ENCODE data around the gene ZNF223. TPM values are rescaled to one million over a fixed set of nuclear protein-coding genes. Genes with fewer than 3 reads are reported as not detected.

ZNF223 gene
- total and polyA plus RNA-seq, 9 of the 15 experiments (the other 6 are each of a cell fraction or from before 2014, with no cell fraction given), result 0.21 to 1.8 (median 0.71) TPM

- H3K27me3 ChIP-seq (ENCODE audit: control insufficient read depth in 2 of 2, insufficient read depth in 2 of 2, low read length in 2 of 2), result no peaks in the 10 kb centered on the region
- intact Hi-C loops (cut with micrococcal nuclease) (loop anchor here (1.0 to 10.0 kb wide), 2 partner anchors 20 to 109 kb away; partner anchors contain the start of genes ZNF224 and ZNF230), in situ Hi-C loops (cut with MboI) (no loop called here)
- ChIA-PET CTCF (ENCODE audit: low intra/inter-chr PET ratio) (no interaction called here), POLR2A (interaction anchor here (0.5 to 1.3 kb wide), 6 partner anchors 12 to 1893 kb away, joined by 3 to 5 read pairs (median 4); partner anchors contain the start of genes ZNF224 and ZNF235)
- peak in 3 of 4 experiments; percentile 13 to 22 (median 17) for DNase-seq (ENCODE audit: extremely low read depth in 1 of 4, low spot score in 3 of 4)
- BruUV-seq (replicated peaks), result TSS peak; percentile 79
- 1% methylated on average over 17 of the region's 18 CpGs for WGBS (ENCODE audit: insufficient coverage, low coverage, missing lambda C conversion rate)
- peak overlapping the region; percentile 87 for H3K4me2 ChIP-seq (ENCODE audit: insufficient read depth, low read length)
- H4K20me1 ChIP-seq (replicated peaks; ENCODE audit: control insufficient read depth, insufficient read depth, low read length), result no peaks in the 10 kb centered on the region
- H2AFZ ChIP-seq (ENCODE audit: low read depth, low read length), result peak overlapping the region; percentile 92
- peak overlapping the region; percentile 72; the same call in 2 of the 3 replicates for H3K27ac ChIP-seq (ENCODE audit: extremely low read depth, low read depth, low read length)
- H3K79me2 ChIP-seq (ENCODE audit: control insufficient read depth, insufficient read depth, low read length), result 0 out of 3 replicates have a peak, but pooled peaks cover 2% of the 10 kb centered on the region
- H3K4me3 ChIP-seq, result peak overlapping the region; percentile 91
- no peaks in the 10 kb centered on the region; the same call in none of the 2 replicates for H3K9me3 ChIP-seq (replicated peaks; ENCODE audit: control insufficient read depth, insufficient read depth, low read depth, low read length)
- no peak for FAIRE-seq
- peak overlapping the region; percentile 91 to 95 for H3K9ac ChIP-seq (ENCODE audit: insufficient read depth in 1 of 2, low read depth in 2 of 2, low read length in 2 of 2)
- peak; percentile 47 for ATAC-seq
- H3K9me1 ChIP-seq (ENCODE audit: control insufficient read depth, insufficient read depth, low read length), result no peaks in the 10 kb centered on the region
- H3K36me3 ChIP-seq (ENCODE audit: control insufficient read depth, insufficient read depth, low read length), result no peaks in the 10 kb centered on the region; the same call in 2 of the 3 replicates
- no peaks in the 10 kb centered on the region; a peak in 2 of 5 replicates for H3K4me1 ChIP-seq (replicated peaks in 1 of 2; ENCODE audit: control insufficient read depth in 2 of 2, insufficient read depth in 2 of 2, low read length in 2 of 2)
- TF ChIP-seq SETDB1 (IDR thresholded peaks at IDR 0.05; ENCODE audit: low read length) (no peak), SMC3 (conservative IDR thresholded peaks at IDR 0.05; ENCODE audit: insufficient read depth, low read depth, low read length) (no peak), ZZZ3 (IDR thresholded peaks at IDR 0.05) (no peak), CTCF (IDR thresholded peaks at IDR 0.05 in 2 of 3, conservative IDR thresholded peaks at IDR 0.05 in 1 of 3; ENCODE audit: insufficient read depth in 2 of 3, low read depth in 1 of 3, low read length in 3 of 3) (no peak), U2AF2 (optimal IDR thresholded peaks at IDR 0.05; ENCODE audit: low read depth, low read length) (no peak), SAP30 (IDR thresholded peaks at IDR 0.05; ENCODE audit: borderline replicate concordance, insufficient read depth, low read depth, low read length, poor library complexity, severe bottlenecking) (peak; percentile 52), CSDE1 (IDR thresholded peaks at IDR 0.05) (no peak), HNRNPH1 (optimal IDR thresholded peaks at IDR 0.05; ENCODE audit: low read depth, low read length) (no peak), TAF1 (IDR thresholded peaks at IDR 0.05; ENCODE audit: control insufficient read depth, extremely low read depth, insufficient read depth, low read length, severe bottlenecking) (no peak), IRF1 (CRISPR knock-in tag; IDR thresholded peaks at IDR 0.05; ENCODE audit: borderline replicate concordance) (no peak), ZNF696 (CRISPR knock-in tag; conservative IDR thresholded peaks at IDR 0.05) (no peak)
- TF ChIP-seq, protein P1, sequence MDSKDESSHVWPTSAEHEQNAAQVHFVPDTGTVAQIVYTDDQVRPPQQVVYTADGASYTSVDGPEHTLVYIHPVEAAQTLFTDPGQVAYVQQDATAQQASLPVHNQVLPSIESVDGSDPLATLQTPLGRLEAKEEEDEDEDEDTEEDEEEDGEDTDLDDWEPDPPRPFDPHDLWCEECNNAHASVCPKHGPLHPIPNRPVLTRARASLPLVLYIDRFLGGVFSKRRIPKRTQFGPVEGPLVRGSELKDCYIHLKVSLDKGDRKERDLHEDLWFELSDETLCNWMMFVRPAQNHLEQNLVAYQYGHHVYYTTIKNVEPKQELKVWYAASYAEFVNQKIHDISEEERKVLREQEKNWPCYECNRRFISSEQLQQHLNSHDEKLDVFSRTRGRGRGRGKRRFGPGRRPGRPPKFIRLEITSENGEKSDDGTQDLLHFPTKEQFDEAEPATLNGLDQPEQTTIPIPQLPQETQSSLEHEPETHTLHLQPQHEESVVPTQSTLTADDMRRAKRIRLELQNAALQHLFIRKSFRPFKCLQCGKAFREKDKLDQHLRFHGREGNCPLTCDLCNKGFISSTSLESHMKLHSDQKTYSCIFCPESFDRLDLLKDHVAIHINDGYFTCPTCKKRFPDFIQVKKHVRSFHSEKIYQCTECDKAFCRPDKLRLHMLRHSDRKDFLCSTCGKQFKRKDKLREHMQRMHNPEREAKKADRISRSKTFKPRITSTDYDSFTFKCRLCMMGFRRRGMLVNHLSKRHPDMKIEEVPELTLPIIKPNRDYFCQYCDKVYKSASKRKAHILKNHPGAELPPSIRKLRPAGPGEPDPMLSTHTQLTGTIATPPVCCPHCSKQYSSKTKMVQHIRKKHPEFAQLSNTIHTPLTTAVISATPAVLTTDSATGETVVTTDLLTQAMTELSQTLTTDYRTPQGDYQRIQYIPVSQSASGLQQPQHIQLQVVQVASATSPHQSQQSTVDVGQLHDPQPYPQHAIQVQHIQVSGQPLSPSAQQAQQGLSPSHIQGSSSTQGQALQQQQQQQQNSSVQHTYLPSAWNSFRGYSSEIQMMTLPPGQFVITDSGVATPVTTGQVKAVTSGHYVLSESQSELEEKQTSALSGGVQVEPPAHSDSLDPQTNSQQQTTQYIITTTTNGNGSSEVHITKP (IDR thresholded peaks at IDR 0.05; ENCODE audit: partially characterized antibody), result peak; percentile 79
- TF ChIP-seq, protein P2, sequence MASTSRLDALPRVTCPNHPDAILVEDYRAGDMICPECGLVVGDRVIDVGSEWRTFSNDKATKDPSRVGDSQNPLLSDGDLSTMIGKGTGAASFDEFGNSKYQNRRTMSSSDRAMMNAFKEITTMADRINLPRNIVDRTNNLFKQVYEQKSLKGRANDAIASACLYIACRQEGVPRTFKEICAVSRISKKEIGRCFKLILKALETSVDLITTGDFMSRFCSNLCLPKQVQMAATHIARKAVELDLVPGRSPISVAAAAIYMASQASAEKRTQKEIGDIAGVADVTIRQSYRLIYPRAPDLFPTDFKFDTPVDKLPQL (IDR thresholded peaks at IDR 0.05; ENCODE audit: extremely low read depth, insufficient read length), result no peak
Measured at GRCh38 chr19:44113784-44114390, 62.1 kb downstream of the ZNF223 start.
